Fibroblast of skin of back (primary cell): ENCODE measurements around the gene PRSS33.

Experiments used
- DNase-seq: peaks from one replicate; pipeline ENCODE4 v3.0.0-alpha.2; 2013

Gene PRSS33

DNA sequence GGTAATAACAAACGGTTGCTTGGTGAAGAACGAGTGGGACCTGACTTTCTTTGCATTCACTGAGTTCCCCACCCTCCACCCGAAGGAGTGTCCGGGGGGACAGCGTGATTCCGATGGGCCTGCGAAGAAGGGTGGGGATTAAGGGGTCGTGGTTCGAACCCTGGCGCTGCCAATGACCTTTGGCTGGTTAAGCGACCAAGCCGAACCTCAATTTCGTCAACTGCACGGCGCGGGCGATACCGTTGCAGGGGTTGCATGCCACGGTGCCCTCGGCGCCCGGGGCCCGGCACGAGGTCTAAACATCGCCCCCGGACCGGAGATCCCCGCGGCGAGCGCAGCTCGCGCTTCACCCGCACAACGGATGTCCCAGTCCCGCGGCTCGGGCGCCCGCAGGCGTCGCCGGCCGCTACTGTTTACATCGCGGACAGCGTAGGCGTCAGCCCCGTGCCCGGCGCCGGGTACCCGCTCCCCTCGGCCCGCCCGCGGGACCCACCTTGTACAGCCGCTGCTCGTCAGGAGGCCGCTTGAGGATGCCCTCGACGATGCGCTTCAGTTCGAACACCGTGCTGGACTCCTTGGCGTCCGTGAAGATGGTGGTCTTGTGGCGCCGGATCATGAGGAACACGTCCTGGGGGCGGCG, 10.7 kb downstream of the PRSS33 start:
- DNase-seq: no peak

GRCh38 chr16:2775765-2776499, 11.4 kb downstream of the PRSS33 start:
- no peak for DNase-seq

GRCh38 chr16:2775131-2775716, 12.1 kb downstream of the PRSS33 start:
- DNase-seq: no peak

DNA sequence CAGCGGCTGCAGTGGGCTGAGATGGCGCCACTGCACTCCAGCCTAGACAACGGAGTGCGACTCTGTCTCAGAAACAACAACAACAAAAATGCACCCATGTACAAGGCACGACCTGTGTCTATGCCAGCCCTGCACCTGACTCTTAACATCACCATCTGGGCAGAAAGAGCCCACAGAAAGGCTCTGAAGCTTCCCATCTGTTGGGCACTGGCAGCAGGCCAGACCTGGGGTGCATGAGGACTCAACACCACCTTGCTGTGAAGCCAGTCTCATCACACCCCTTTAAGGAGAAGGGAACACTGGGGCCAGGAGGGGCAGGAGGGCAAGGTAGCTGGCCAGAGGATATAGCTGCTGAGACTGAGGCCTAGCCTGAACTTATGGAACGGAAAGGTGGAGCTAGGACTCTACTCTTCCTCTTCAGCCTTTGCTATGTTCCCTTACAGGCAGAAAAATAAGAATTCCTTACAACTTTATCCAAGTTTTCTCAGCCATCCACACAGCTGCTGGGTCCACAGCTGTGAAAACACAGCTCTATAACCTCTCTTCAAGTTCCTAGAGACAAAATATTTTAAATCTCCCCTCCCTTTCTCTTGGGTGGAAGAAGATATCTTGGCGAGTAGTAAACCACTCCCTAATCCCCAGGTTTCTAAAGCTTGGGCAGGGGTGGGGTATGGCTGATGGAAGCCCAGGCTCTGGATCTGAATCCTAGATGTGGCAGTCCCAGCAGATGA, 13.0 kb downstream of the PRSS33 start:
- no peak for DNase-seq

DNA sequence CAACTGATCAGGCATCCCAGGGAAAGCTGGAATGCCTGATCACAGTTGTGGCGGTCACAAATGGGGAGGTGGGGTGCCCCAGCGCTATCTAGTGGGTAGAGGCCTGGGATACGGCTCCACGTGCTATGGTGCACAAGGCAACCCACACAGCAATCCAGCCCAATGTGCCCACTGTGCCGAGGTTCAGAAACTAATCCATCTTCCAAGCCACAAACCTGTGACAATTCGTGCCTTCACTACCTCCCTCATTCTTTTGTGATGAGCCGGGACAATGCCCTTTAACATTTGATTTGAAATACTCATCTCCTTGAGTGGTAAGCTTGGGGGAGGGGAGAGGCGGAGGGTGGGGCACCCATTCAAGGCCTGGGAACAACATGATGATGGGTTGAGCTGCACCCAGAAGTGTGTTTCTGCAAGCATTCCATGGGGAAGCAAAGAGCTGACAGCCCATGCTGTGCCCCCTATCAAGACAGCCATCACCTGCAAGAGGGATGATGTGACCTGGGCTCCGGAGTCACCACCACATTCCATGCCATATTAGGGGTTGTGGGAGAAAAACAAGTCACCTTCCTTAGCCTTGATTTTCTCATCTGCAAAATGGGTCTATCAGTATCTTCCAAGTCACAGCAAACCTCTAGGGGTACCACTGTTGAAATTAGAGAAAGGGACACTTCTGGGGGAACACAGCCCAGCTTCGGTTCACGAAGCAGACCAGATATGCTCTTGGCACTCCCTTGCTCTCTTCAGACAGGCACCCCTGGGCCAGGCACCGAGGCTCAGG, 14.0 kb downstream of the PRSS33 start:
- peak; percentile 41 for DNase-seq

- no peak for DNase-seq
Measured at GRCh38 chr16:2771496-2772402, 15.6 kb downstream of the PRSS33 start.

DNA sequence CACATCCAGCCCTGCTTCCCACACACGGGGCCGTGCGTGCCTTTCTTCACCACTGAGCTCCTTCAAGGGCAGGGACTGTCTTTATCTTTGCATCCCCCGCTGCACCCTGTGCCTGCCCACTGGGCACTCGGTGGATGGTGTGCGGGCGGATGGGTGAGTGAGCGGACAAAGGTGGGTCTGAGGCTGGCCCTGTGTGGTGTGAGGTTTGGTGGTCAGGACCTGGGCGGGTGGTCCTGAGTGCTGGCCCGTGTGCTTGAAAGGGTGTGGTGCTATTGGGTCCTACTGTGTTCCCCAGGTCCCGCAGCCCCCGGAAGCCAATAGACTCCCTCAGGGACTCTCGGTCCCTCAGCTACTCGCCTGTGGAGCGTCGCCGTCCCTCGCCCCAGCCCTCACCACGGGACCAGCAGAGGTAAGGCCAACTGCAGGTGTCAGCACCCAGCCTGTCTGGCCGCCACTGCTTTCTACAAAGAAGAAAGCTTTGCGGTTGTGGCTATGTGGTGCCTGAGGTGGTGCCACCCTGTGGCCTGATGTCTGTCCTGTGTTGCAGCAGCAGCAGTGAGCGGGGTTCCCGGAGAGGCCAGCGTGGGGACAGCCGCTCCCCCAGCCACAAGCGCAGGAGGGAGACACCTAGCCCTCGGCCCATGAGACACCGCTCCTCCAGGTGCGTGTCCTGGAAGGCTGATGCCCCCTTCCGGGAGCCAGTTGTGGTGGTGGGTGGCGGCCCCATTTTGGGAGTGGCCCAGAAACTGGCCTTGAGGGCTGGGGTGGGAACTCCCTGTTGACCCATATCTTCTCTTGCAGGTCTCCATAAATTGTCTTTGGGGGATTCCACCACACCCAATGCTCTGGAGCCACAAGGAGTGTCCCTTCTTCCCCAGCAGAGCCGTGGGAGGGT, 17.1 kb downstream of the PRSS33 start:
- DNase-seq: no peak

DNA sequence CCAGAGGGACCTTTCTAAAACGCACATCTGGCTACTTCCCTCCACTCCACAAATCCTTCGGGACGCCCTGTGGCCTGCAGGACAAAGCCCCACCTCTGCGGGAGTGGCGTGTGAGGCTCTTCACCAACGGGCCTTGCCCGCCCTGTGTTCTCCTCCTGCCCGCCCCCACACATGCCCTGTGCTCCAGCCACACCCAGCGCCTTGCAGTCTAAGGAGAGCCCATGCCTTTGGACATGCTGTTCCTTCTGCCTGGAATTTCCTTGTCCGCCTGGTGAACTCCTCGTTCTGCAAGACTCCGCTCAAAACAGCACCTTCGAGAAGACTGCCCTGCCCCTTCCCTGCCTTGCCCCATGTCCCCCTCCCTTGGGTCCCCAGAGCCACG, 17.7 kb downstream of the PRSS33 start:
- DNase-seq: no peak

GRCh38 chr16:2769100-2769529, 18.2 kb downstream of the PRSS33 start:
- DNase-seq: no peak

DNA sequence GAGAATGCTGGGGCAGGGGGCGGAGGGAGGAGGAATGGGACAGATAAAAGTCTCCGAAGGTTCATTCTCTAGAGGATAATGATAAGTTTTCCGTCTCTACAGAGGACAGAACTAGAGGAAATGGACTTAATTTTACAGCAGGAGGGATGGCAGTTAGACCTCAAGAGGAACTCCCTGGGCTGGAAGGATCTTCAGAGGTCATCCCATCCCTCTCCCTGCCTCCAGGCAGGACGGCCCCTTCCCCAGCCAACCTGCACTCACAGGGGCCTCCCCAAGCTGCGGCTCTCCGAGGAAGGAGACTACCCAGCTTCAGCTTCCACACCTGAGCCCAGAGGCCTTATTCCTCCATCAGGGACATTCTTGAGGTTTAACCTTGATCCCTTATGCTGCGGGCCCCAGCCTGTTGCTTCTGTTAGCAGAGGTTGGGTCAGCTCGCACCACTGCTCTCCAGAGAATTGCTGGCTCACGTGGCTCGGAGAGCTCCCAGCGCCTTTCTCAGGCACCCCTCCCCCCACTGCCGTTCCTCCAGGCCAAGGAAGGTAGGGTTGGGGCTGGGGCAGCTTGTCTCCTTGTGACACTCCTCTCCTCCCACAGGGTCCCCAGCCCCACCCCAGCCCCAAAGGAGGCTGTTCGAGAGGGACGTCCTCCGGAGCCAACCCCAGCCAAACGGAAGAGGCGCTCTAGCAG, 18.8 kb downstream of the PRSS33 start:
- no peak for DNase-seq

GRCh38 chr16:2767891-2768290, 19.5 kb downstream of the PRSS33 start:
- no peak for DNase-seq

DNA sequence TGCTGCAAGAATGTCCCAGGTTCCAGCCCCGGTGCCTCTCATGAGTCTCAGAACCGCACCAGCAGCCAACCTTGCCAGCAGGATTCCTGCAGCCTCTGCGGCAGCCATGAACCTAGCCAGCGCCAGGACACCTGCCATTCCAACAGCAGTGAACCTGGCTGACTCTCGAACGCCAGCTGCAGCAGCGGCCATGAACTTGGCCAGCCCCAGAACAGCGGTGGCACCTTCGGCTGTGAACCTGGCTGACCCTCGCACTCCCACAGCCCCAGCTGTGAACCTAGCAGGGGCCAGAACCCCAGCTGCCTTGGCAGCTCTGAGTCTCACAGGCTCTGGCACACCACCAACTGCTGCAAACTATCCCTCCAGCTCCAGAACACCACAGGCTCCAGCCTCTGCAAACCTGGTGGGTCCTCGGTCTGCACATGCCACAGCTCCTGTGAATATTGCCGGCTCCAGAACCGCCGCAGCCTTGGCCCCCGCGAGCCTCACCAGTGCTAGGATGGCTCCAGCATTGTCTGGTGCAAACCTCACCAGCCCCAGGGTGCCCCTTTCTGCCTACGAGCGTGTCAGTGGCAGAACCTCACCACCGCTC, 20.1 kb downstream of the PRSS33 start:
- no peak for DNase-seq

DNA sequence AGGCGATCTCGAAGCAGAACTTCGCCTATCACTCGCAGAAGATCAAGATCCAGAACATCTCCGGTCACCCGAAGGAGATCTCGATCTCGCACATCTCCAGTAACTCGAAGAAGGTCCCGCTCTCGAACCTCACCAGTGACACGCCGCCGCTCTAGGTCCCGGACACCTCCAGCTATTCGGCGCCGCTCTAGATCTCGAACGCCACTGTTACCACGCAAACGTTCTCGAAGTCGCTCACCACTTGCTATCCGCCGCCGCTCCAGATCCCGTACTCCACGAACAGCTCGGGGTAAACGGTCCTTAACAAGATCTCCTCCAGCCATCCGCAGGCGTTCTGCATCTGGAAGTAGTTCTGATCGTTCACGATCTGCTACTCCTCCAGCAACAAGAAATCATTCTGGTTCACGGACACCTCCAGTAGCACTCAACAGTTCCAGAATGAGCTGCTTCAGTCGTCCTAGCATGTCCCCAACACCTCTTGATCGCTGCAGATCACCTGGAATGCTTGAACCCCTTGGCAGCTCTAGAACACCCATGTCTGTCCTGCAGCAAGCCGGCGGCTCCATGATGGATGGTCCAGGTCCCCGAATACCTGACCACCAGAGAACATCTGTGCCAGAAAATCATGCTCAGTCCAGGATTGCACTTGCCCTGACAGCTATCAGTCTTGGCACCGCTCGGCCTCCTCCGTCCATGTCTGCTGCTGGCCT, 20.8 kb downstream of the PRSS33 start:
- DNase-seq: no peak

DNA sequence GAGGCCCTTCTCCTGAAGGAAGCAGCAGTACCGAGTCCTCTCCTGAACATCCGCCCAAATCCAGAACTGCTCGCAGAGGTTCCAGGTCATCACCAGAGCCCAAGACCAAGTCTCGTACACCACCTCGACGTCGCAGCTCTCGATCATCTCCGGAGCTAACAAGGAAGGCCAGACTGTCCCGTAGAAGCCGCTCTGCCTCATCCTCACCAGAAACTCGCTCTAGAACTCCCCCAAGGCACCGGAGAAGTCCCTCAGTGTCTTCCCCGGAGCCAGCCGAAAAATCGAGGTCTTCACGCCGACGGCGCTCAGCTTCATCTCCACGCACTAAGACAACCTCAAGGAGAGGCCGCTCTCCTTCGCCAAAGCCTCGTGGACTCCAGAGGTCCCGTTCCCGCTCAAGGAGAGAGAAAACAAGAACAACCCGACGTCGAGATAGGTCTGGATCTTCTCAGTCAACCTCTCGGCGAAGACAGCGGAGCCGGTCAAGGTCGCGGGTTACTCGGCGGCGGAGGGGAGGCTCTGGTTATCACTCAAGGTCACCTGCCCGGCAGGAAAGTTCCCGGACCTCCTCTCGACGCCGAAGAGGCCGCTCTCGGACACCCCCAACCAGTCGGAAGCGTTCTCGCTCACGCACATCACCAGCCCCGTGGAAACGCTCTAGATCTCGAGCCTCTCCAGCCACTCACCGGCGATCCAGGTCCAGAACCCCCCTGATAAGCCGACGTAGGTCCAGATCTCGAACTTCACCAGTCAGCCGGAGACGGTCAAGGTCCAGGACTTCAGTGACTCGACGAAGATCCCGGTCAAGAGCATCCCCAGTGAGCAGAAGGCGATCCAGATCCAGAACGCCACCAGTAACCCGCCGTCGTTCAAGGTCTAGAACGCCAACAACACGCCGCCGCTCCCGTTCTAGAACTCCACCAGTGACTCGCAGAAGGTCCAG, 21.6 kb downstream of the PRSS33 start:
- no peak for DNase-seq

DNA sequence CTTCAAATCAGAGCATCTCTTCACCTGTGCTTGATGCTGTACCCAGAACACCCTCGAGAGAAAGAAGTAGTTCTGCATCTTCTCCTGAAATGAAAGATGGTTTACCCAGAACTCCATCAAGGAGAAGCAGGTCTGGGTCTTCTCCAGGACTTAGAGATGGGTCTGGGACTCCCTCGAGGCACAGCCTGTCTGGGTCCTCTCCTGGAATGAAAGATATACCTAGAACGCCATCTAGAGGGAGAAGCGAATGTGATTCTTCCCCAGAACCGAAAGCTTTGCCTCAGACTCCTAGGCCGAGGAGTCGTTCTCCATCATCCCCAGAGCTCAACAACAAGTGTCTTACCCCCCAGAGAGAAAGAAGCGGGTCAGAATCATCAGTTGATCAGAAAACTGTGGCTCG, 22.6 kb downstream of the PRSS33 start:
- DNase-seq: no peak

GRCh38 chr16:2763173-2763572, 24.2 kb downstream of the PRSS33 start:
- no peak for DNase-seq

DNA sequence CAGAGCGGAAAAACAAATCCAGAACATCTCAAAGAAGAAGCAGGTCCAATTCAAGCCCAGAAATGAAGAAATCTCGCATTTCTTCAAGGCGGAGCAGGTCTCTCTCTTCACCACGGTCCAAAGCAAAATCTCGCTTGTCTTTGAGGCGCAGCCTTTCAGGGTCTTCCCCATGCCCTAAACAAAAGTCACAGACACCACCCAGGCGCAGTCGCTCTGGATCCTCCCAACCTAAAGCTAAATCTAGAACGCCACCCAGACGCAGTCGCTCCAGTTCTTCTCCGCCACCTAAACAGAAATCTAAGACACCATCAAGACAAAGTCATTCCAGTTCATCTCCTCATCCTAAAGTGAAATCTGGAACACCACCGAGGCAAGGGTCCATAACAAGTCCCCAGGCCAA, 24.6 kb downstream of the PRSS33 start:
- DNase-seq: no peak
